Body of pancreas (tissue), 4 donors: ENCODE results near the gene CEP72. TPM values are rescaled to one million over a fixed set of nuclear protein-coding genes. Genes with fewer than 3 reads are reported as not detected.

Experiments used
- ATAC-seq: fragments of 150-250 bp; one replicate; pipeline ENCODE4 v1.9.1; 2016
- DNase-seq, 4 donors: peaks; one replicate each; pipeline ENCODE4 v3.0.0-alpha.2; 2019
- H3K27ac ChIP-seq, 4 donors: fragments of 200-600 bp; sonication (generic); 1 replicate in 3 of 4; 2 replicates in 1 of 4; pipeline versions ENCODE4 v1.5.1 to v1.6.1; 2016 to 2019; ENCODE audit warnings: mild to moderate bottlenecking in 1 of 4, mixed read lengths in 1 of 4, moderate library complexity in 1 of 4
- H3K27me3 ChIP-seq, 2 donors: fragments of 200-600 bp; sonication (generic); one replicate each; pipeline ENCODE4 v1.6.0; 2016; ENCODE audit warnings: mild to moderate bottlenecking in 1 of 2
- H3K36me3 ChIP-seq, 2 donors: fragments of 200-600 bp; sonication (generic); replicated peaks in 1 of 2; 2 replicates each; pipeline ENCODE4 v1.5.1; 2016; ENCODE audit warnings: low read depth in 2 of 2; ENCODE audit not compliant: insufficient read depth in 1 of 2
- H3K4me1 ChIP-seq: fragments of 200-600 bp; sonication (generic); one replicate; pipeline ENCODE4 v1.6.0; 2016
- H3K4me3 ChIP-seq, 2 donors: fragments of 200-600 bp; sonication (generic); 1 replicate in 1 of 2; 2 replicates in 1 of 2; pipeline ENCODE4 v1.5.1; 2016 to 2019
- H3K9me3 ChIP-seq, 3 donors: fragments of 200-600 bp; sonication (generic); 1 replicate in 2 of 3; 2 replicates in 1 of 3; pipeline ENCODE4 v1.5.1; 2016
- POLR2A ChIP-seq, 3 donors: fragments of 450-650 bp; IDR thresholded peaks; one replicate each; pipeline ENCODE4 v1.6.1; 2016; ENCODE audit warnings: antibody characterized with exemption in 3 of 3, mild to moderate bottlenecking in 2 of 3
- WGBS, 2 donors: methylation state at CpG; one replicate each; pipeline ENCODE4 v1.1.5; 2017; 5-methylcytosine and 5-hydroxymethylcytosine counted together
- intact Hi-C: fragments of 100-400 bp; cut with DNase I; formaldehyde crosslinking; loops from one replicate; pipeline ENCODE4 v1.15.1; 2023
- total RNA-seq, 2 donors: library from RNA; depleted of rRNA; stranded (reverse); fragments of >200 nt; gene quantifications; one replicate each; pipeline ENCODE4 v1.1.0, GENCODE V29; 2016
- TF ChIP-seq, protein P1 (sequence below), 7 experiments: fragments of 450-650 bp in 4 of 7; fragments of 200-600 bp in 3 of 7; sonication (generic) in 3 of 7; IDR thresholded peaks; one replicate each; pipeline ENCODE4 v1.5.1; 2016 to 2019; ENCODE audit warnings: antibody characterized with exemption in 7 of 7

The CEP72 gene
- total RNA-seq, 2 donors from 2014 or later: 1.3 to 7.8 TPM

DNA sequence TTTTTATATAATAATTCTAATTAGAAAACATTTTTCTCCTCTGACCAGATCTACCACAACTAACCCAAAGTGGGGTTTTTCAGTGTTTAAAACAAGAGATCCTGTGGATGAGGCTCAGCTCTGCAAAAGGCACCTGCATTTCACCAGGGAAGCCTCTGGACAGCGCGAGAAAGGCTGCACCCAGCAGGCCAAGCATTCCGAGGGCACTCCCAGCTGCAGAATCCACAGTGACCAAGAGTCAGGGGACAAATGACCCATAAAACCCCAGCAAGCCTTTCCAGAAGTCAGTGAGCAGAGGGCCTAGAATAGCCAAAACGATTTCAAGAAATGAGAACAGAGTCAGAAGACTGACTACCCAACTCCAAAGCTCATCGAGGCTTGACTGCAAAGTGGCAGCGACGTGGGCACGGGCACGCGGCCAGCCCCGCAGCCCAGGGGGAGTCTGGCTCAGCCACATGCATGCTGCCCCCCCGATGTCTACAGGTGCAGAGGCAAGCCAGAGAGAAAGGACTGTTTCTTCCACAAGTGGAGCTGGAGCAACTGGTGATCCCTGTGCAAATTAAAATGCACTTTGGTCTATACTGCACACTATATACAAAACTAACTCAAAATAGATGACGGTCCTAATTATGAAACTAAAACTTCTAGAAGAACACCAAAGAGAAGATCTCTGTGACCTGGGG lies 54.8 kb downstream of the CEP72 start:
- WGBS, 2 donors: 87 to 94% methylated on average over 8 to 13 of the region's 13 CpGs
- H3K36me3 ChIP-seq: no peaks in the 10 kb centered on the region
- TF ChIP-seq, protein P1, sequence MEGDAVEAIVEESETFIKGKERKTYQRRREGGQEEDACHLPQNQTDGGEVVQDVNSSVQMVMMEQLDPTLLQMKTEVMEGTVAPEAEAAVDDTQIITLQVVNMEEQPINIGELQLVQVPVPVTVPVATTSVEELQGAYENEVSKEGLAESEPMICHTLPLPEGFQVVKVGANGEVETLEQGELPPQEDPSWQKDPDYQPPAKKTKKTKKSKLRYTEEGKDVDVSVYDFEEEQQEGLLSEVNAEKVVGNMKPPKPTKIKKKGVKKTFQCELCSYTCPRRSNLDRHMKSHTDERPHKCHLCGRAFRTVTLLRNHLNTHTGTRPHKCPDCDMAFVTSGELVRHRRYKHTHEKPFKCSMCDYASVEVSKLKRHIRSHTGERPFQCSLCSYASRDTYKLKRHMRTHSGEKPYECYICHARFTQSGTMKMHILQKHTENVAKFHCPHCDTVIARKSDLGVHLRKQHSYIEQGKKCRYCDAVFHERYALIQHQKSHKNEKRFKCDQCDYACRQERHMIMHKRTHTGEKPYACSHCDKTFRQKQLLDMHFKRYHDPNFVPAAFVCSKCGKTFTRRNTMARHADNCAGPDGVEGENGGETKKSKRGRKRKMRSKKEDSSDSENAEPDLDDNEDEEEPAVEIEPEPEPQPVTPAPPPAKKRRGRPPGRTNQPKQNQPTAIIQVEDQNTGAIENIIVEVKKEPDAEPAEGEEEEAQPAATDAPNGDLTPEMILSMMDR (IDR thresholded peaks at IDR 0.05): no peak
- TF ChIP-seq POLR2A (IDR thresholded peaks at IDR 0.05): no peak
- H3K27ac ChIP-seq: no peak overlapping the region
- DNase-seq: peak in 1 of 4 donors; percentile 4
- H3K4me3 ChIP-seq: no peak overlapping the region
- no peaks in the 10 kb centered on the region for H3K27me3 ChIP-seq
- peaks cover 19% of the 10 kb centered on the region for H3K4me1 ChIP-seq
- intact Hi-C loops: no loop called here
- no peak for ATAC-seq
- H3K9me3 ChIP-seq: no peaks in the 10 kb centered on the region

DNA sequence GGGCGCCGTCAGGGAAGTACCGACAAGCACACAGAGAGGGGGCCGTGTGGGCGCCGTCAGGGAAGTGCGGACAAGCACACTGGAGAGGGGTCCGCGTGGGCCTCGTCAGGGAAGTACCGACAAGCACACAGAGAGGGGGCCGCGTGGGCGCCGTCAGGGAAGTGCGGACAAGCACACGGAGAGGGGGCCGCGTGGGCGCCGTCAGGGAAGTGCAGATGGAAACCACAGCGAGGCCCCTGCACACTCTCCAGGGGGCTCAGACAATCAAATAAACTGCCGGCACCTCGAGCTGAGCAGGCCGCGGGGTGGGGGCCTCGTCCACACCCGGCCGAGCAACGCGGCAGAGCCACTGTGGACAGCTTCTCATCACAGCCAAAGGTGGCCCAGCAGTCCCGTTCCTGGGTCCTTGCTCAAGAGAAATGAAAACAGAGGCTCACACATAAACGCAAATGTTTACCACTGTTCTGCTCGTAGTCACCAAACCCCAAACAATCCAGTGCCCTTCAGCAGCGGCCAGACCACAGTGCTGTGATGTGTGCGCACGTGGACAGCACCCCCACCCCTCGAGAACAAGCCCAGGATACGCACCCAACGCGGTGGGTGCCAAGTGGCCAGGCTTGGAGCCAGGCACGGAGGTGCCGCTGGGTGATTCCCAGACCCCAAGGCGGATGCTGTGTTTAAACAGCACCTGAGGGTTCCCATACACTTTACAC lies 56.3 kb downstream of the CEP72 start:
- intact Hi-C loops: no loop called here
- WGBS, 2 donors: 87 to 88% methylated on average over 21 to 42 of the region's 44 CpGs
- Histone ChIP-seq H3K27ac (no peak overlapping the region), H3K9me3 (no peaks in the 10 kb centered on the region), H3K4me1 (peaks cover 34% of the 10 kb centered on the region), H3K4me3 (no peak overlapping the region), H3K27me3 (no peaks in the 10 kb centered on the region), H3K36me3 (no peaks in the 10 kb centered on the region)
- TF ChIP-seq, protein P1 (IDR thresholded peaks at IDR 0.05): no peak
- TF ChIP-seq POLR2A (IDR thresholded peaks at IDR 0.05): no peak
- DNase-seq (no peak), ATAC-seq (no peak)

DNA sequence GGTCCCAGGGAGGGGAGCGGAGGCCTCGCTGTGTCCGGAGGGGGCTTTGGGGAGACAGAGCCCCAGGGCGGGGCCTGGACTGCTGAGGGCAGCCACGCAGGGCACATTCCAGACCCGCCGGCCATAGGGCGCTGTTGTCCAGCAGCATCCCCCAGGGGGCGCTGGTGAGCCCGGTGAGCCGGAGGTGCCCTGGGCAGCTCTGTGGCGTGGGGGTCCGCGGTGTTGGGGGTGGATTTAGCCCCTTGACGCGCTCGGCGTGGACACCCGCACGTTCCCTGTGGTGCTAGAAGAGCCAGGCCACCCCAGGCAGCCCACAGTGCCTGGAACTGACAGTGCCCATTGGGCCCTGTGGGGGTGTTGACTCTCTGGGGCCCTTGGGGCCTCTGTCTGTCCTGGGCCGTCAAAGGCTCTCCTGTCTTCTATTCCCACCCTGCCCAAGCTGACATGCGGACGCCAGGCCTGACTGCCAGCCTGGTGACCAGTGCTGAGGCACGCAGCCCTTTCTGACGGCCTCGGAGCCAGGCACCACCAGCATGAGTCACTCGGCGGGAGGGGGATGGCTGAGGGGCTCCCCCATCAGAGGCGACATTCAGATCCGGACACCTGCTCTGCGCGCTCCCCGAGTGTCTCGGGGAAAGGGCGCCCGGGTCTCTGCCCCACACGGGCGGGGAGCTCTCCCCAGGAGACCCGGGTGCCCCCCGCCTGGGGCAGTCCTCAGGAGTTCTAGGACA lies 57.1 kb downstream of the CEP72 start:
- TF ChIP-seq POLR2A (IDR thresholded peaks at IDR 0.05): no peak
- TF ChIP-seq, protein P1 (IDR thresholded peaks at IDR 0.05): peak; percentile 50 to 65 (median 58)
- Histone ChIP-seq H3K4me1 (peaks cover 35% of the 10 kb centered on the region), H3K27ac (no peak overlapping the region), H3K27me3 (no peaks in the 10 kb centered on the region), H3K4me3 (no peak overlapping the region), H3K9me3 (no peaks in the 10 kb centered on the region), H3K36me3 (no peaks in the 10 kb centered on the region)
- peak in 2 of 4 donors; percentile 55 to 56 for DNase-seq
- no peak for ATAC-seq
- intact Hi-C loops: no loop called here
- WGBS, 2 donors: 60 to 78% methylated on average over 11 to 35 of the region's 40 CpGs

DNA sequence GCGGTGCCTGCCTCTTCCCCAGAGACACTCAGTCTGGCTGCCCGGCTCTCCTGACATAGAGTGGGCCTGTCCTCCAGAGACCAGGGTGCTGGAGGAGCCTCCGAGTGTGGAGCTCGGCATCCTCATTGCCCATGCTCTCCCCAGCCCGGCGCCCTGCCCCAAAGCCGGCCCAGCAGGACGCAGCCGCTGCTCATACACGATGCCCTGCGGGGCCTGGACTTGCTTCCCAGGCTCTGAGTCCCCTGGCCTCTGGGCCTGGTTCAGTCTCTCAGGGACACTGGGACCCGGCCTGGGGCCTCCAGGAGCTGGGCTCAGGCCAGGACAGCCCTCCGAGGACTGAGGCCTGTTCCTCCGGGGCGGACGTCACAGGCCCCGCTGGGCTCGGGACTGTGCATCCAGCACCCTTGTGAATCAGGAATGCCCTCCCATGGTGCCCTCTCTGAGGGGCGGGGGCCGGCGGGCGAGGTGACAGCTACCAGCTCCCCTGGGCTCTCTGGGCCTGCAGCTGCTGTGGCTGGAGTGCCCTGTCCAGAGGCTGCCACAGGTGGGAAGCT lies 57.8 kb downstream of the CEP72 start:
- no peaks in the 10 kb centered on the region for H3K36me3 ChIP-seq
- H3K9me3 ChIP-seq: no peaks in the 10 kb centered on the region
- DNase-seq (peak in 2 of 4 donors; percentile 4 to 10), ATAC-seq (no peak)
- intact Hi-C loops: no loop called here
- H3K27ac ChIP-seq: no peak overlapping the region
- H3K27me3 ChIP-seq: no peaks in the 10 kb centered on the region
- TF ChIP-seq, protein P1 (IDR thresholded peaks at IDR 0.05): no peak
- no peak for TF ChIP-seq POLR2A (IDR thresholded peaks at IDR 0.05)
- WGBS, 2 donors: 86% methylated on average over 22 of the region's 22 CpGs; no CpG with 5 or more reads in 1 of the 2 donors
- H3K4me3 ChIP-seq: no peak overlapping the region
- peaks cover 29% of the 10 kb centered on the region for H3K4me1 ChIP-seq
